Germinal center (tissue), 1 donor: ENCODE measurements around the gene RNF11.
"Not testable (repeated sequence)": the region's sequence is repeated elsewhere in the genome, so short reads cannot be mapped to it uniquely, and the experiment has no call there.

Experiments used
- DNase-seq: peaks from one replicate; pipeline ENCODE4 v3.0.0; 2012; ENCODE audit warnings: mixed read lengths, low spot score

The RNF11 gene

GRCh38 chr1:51228471-51228870 lies 7.6 kb upstream of the RNF11 start:
- not testable (repeated sequence) for DNase-seq

GRCh38 chr1:51230501-51231078 lies 5.5 kb upstream of the RNF11 start:
- no peak for DNase-seq

DNA sequence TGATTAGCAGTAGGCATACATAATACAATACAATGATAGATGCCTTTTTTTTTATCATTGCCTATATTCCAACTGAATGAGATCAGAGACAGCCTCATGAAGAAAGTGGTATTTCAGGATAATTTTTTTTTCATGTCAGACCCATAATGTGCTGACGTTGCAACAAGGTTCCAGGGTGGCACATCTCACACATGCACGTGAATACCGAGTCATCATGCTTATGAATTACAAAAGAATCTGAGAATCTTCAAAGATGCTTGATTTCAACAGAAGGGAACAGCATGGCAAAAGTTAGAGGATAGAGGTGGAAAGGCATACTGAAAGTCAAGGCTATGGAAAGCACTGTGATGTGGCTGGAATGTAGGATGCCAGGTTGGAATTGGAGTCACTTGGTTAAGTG lies 5.0 kb upstream of the RNF11 start:
- DNase-seq: no peak

GRCh38 chr1:51231896-51232295 lies 4.2 kb upstream of the RNF11 start:
- no peak for DNase-seq

- not testable (repeated sequence) for DNase-seq
Observed at GRCh38 chr1:51234236-51234635, 1.8 kb upstream of the RNF11 start.

- peak; percentile 74 for DNase-seq
Observed at GRCh38 chr1:51234721-51235425, 1.2 kb upstream of the RNF11 start.

DNA sequence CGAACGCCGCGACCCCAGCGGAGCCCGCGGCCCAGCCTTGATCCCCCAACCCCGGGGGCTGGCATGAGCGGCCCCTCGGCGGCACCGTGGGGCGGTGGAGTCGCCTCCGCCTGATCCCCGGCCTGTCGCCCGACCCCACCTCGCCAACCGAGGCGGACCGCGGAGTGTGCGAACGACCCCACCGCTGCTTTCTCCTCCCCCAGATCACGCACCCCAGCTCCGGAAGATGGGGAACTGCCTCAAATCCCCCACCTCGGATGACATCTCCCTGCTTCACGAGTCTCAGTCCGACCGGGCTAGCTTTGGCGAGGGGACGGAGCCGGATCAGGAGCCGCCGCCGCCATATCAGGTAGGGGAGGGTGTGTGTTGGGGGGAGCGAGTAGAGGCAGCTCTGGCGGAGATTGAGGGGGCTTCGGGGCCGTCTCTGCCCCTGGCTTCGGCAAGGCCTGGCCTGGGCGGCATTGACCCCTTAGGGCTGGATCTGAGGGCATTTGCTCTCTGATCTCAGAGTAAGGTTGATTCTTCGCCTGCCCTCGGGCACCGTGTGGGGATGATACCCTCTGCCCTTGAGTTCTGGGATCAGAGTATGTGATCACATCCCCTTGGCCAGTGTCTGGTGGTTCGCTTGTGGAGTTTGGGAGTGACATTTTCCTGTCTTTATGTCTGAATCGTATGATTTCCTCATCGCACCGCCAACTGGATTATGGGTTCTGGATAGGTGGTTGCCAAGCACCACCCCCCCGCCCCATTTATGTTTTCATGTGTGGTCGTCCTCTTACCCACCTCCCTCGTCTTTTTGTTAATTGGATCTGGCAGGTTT lies 668 bp downstream of the RNF11 start:
- peak; percentile 34 for DNase-seq

DNA sequence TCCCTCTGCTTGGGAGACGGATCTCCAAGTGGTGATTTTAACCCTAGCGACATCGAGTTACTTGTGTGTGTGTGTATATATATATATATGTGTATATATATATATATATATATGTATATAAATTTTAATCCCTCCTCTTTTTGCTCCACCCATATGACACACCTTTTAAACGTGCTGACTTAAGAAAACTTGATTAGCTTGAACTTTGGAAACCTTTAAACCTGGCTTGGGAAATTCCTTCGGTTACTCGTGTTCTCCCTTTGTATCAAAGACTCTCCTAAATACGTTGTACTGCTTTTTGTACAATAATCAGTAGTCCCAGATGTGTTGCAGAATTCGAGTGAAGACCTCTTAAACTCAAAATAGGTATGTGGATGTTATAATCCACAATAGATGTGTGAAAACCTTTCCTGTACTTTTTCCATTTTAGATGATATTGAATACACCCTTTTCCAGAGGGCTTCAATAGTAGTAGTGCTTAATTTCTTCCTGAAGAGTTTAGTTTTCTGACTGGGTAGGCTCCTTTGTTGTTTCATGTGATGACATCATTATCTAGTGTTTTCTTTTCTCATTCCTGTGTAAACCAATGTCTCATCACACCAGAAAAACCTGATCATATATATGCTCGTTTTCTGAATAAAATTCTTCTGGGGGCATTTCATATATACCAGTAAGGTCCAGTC lies 1.4 kb downstream of the RNF11 start:
- no peak for DNase-seq

DNA sequence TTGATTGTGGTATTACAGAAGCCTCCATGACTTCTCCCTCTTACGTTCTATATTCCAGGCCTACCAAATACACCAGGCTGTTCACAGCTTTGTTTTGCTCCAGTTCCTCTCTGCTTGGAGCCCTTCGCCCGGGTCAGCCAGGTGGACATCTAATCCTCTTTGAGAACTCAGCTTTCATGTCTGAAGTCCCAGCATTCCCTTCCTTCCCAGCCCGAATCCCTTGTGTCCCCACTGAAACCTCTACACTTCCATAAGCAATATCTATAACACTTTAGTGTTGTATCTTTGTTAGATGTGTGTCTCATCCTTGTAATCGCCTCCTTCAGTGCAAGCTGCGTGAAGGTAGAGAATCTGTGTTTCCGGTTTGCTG lies 1.9 kb downstream of the RNF11 start:
- no peak for DNase-seq

DNA sequence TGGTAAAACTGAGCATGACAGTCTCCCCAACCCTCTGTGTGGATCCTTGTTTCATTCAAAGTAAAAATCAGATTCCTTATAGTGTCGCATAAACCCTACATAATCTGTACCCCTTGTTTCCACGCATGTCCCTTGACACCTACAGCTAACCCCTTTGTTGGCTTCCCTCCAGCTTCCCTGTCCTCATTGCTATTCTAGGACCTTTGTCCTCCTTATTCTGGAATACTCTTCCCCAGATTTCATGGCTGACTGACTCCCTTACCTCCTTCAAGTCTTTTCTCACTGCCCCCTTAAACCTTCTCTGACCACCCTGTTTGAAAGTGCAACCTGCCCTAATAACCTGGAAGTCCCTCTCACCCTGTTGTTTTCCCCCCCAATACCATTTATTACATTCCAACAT lies 4.0 kb downstream of the RNF11 start:
- no peak for DNase-seq

DNA sequence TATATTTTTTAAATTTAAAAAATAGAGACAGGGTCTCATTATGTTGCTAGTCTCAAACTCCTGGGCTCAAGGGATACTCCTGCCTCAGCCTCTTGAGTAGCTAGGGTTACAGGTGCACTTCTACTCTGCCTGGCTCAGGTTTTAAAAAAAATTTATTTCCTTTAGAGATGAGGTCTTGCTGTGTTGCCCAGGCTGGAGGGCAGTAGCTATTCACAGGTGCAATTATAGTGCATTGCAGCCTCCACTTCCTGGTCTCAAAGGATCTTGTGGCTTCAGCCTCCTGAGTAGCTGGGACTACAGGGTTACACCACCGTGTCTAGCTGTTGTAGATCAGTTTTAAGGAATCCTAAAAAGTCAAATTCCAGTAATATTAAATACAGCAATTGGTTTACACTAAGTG lies 5.0 kb downstream of the RNF11 start:
- DNase-seq: no peak

DNA sequence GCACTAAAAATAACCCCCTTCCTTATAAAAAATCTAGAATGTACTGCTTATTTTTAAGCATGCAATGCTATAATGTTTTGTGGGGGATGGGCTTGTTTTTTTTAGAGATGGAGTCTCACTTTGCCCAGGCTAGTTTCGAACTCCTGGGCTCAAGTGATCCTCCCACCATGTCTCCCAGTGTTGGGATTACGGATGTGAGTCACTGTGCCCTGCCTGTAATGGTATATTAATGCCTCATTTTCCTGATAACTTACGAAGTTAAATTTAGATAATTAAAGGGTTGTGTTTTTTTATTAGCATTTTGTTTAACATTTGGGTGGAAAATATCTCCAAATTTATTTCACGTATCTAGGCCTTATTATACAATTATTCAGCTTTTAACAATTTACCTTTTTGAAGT lies 6.5 kb downstream of the RNF11 start:
- no peak for DNase-seq

DNA sequence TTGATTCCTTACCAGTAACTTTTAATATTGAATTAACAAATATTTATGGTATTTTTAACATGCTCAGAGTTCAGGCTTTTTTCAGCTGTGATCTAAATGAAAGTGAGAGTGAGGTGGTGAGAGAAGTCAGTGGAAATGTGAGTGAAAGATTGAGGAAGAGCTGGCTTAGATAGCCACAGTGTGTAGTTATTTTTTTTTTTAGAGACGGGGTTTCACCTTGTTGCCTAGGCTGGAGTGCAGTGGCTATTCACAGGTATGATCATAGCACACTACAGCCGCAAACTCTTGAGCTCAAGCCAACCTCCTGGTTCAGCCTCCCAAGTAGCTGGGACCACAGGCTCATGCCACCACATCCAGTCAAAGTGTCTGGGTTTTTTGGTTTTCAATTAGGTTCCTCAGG lies 10.9 kb downstream of the RNF11 start:
- no peak for DNase-seq

DNA sequence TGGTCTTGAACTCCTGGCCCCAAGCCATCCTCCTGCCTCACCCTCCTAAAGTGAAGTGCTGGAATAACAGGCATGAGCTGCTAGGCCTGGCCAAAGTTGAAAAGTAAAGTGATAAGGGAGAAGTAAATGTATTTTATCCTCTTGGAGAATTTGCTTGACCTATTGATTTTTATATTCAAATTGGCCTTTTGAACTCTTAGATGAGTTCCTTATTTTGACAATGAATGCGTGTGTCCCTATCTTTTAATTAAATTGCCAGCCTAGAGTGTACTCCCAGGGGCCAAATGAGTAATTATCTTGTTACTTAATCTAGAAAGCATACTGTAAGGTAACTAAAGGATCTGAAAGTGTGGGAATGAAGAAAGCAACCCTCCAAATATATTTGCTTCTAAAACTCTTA lies 11.4 kb downstream of the RNF11 start:
- no peak for DNase-seq

DNA sequence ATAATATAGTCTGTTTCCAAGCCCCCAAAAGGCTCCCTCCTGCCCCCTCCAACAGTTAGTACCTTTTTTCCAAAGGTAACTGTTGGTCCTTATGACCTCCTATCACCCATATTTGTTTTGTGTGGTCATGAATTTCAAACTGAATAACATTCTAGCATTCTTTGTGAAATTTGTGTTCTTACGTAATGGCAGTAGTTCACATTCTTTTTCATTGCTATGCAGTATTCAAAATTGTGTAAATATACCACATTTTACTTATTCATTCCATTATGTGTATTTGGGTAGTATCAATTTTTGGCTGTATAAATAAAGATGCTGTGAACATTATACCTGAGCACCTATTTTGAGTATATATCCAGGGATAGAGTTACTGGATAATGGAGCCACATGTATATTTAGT lies 13.4 kb downstream of the RNF11 start:
- DNase-seq: no peak

- not testable (repeated sequence) for DNase-seq
Observed at GRCh38 chr1:51250729-51251128, 14.7 kb downstream of the RNF11 start.

DNA sequence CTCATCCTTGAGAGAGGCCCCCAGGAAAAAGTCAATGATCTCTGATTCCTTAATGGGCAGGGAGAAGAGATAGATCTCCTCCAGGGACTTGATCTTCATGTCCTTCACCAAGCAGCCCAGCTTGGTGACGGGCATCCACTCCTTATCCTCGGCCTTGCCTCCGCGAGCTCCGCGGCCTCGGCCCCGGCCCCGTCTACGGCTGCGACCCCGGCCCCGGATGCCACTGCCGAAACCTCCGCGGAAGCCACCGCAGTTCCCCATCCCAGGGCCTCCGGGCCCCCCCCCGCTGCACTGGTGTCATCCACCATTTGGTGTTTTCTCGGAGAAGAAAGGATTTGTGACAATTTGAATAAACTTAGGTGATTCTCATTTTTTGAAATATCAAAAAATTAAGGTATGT lies 15.1 kb downstream of the RNF11 start:
- DNase-seq: not testable (repeated sequence)

DNA sequence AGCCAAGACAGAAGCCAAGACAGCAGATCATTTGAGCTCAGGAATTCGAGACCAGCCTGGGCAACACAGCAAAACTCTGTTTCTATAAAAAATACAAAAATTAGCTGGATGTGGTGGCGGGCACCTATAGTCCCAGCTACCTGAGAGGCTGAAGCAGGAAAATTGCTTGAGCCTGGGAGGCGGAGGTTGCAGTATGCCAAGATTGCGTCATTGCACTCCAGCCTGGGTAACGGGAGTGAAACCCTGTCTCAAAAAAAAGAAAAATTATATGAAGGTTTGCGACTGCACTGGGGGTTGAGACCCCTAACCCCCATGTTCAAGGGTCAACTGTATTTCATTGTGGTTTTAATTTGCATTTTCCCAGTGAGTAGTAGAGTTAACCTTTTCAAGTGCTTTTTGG lies 16.3 kb downstream of the RNF11 start:
- no peak for DNase-seq

DNA sequence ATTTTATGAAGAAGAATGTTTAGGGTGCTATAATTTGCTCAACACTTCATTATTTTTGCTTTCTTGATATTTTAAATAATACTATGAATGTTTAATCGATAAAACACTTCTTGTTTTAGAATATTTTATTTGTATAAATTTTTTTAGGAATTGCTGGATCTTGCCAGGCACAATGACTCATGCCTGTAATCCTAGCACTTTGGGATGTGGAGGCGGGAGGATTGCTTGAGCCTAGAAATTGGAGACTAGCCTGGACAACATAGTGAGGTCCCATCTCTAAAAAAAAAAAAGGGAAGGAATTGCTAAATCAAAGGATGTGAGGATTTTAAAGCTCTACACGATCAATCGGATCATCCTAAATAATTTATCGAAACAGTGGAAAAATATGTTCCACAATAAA lies 17.6 kb downstream of the RNF11 start:
- no peak for DNase-seq

DNA sequence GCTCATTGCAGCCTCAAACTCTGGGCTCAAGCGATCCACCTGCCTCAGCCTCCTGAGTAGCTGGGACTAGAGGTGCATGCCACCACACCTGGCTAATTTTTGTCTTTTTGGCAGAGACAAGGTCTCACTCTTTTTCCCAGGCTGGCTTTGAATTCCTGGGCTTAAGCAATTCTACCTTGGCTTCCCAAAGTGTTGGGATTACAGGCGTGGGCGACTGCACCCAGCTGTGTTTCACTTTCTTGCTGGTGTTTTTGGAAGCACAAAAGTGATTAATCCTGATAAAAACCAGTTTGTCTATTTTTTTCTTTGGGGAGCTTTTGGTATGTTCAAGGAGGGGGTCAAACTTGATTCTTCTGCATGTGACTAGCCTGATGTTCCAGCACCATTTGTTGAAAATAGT lies 19.3 kb downstream of the RNF11 start:
- no peak for DNase-seq

DNA sequence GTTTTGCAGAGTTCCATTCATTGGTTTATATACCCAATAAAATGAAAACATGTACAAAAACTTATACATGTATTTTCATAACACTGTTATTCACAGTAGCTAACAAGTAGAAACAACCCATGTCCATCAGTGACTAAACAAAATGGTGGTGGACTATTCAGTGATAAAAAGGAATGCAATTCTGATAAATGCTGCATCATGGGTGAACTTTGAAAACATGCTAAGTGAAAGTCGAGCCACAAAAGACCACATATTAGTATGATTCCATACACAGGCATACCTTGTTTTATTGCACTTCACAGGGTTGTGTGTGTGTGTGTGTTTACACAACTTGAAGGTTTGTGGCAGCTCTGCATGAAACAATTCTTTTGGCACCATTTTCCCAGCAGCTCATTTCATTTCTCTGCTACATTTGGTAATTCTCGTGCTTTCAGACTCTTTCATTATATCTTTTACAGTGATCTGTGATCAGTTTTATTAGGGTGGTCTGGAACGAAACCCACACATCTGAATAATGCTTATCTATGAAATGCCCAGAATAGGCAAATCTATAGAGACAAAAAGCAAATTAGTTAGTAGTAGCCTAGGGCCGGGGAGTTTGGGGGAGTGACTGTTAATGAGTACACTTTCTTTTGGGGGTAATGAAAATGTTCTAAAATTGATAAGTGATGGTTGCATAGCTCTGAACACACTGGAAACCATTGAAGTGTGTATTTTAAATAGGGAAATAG lies 27.2 kb downstream of the RNF11 start:
- DNase-seq: no peak

DNA sequence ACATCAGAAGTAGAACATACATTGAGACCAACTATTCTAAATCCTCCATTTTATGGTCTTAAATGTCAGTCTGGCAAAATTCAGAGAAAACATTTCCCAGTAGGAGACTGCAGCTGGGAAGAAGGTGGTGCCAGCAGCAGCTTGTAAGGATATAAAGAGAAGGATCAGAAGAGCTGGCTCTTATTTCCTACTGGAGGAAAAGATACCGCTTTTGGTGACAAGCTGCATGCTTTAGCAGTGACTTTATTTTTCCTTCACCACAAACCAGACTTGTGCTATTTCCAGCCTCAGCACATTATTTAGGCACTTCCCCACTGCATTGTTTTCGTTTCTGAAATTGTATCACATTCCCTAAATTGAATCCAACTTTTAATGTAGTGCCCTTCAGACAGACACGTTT lies 28.4 kb downstream of the RNF11 start:
- no peak for DNase-seq
